ENCODE measurements around the gene PRKCB. TPM values are rescaled to one million over a fixed set of nuclear protein-coding genes. Genes with fewer than 3 reads are reported as not detected.

The PRKCB gene
- polyA plus RNA-seq, 1 donor (not counting 4 experiments of a cell fraction or from before 2014, with no cell fraction given): 0.18 TPM

- H3K27me3 ChIP-seq (ENCODE audit: control insufficient read depth, extremely low read depth, insufficient read depth, low read length): no peaks in the 10 kb centered on the region
- no peak for DNase-seq (ENCODE audit: low read depth, low spot score)
- FAIRE-seq: no peak
- no peaks in the 10 kb centered on the region for H3K79me2 ChIP-seq (ENCODE audit: control insufficient read depth, insufficient read depth, low read length)
- no peak overlapping the region for H3K27ac ChIP-seq (ENCODE audit: control insufficient read depth, insufficient read depth, low read length)
- no peak overlapping the region for H3K9ac ChIP-seq (ENCODE audit: control insufficient read depth, extremely low read depth, insufficient read depth, low read length)
- H3K36me3 ChIP-seq (ENCODE audit: control insufficient read depth in 2 of 2, extremely low read depth in 1 of 2, insufficient read depth in 2 of 2, low read length in 2 of 2): no peaks in the 10 kb centered on the region
- no peaks in the 10 kb centered on the region for H3K4me1 ChIP-seq (ENCODE audit: control insufficient read depth, extremely low read depth, insufficient read depth, low read length)
- H4K20me1 ChIP-seq (ENCODE audit: control insufficient read depth, extremely low read depth, insufficient read depth, low read length): no peaks in the 10 kb centered on the region
- no peak for TF ChIP-seq CTCF (optimal IDR thresholded peaks at IDR 0.05 in 1 of 3, IDR thresholded peaks at IDR 0.05 in 1 of 3, conservative IDR thresholded peaks at IDR 0.05 in 1 of 3; ENCODE audit: extremely low read depth in 1 of 3, insufficient read depth in 2 of 3, low read length in 3 of 3)
- no peak for TF ChIP-seq EZH2 (IDR thresholded peaks at IDR 0.05; ENCODE audit: low read length)
- dilution Hi-C loops (cut with MboI; ENCODE audit: extremely low pct_ligation_motif_present, low sequenced_read_pairs): no loop called here
- no peak overlapping the region for H3K4me3 ChIP-seq (ENCODE audit: control insufficient read depth in 2 of 3, extremely low read depth in 1 of 3, insufficient read depth in 2 of 3, low read depth in 1 of 3, low read length in 3 of 3)
- no peaks in the 10 kb centered on the region for H3K9me1 ChIP-seq (ENCODE audit: control insufficient read depth, extremely low read depth, insufficient read depth, low read length)
- no peaks in the 10 kb centered on the region for H3K9me3 ChIP-seq (ENCODE audit: control insufficient read depth, low read depth, low read length)
- no peak overlapping the region for H3K4me2 ChIP-seq (ENCODE audit: control insufficient read depth, extremely low read depth, insufficient read depth, low read depth, low read length)
- no peak overlapping the region for H2AFZ ChIP-seq (ENCODE audit: control insufficient read depth, low read length)
Measured at GRCh38 chr16:24132797-24133155, 297.0 kb downstream of the PRKCB start.

- H3K4me3 ChIP-seq (ENCODE audit: control insufficient read depth in 2 of 3, extremely low read depth in 1 of 3, insufficient read depth in 2 of 3, low read depth in 1 of 3, low read length in 3 of 3): no peak overlapping the region
- H3K27ac ChIP-seq (ENCODE audit: control insufficient read depth, insufficient read depth, low read length): no peak overlapping the region
- no peaks in the 10 kb centered on the region for H3K36me3 ChIP-seq (ENCODE audit: control insufficient read depth in 2 of 2, extremely low read depth in 1 of 2, insufficient read depth in 2 of 2, low read length in 2 of 2)
- no peak overlapping the region for H3K4me2 ChIP-seq (ENCODE audit: control insufficient read depth, extremely low read depth, insufficient read depth, low read depth, low read length)
- no peaks in the 10 kb centered on the region for H3K4me1 ChIP-seq (ENCODE audit: control insufficient read depth, extremely low read depth, insufficient read depth, low read length)
- H3K79me2 ChIP-seq (ENCODE audit: control insufficient read depth, insufficient read depth, low read length): no peaks in the 10 kb centered on the region
- no peak for FAIRE-seq
- DNase-seq (ENCODE audit: low read depth, low spot score): no peak
- H3K9me3 ChIP-seq (ENCODE audit: control insufficient read depth, low read depth, low read length): no peaks in the 10 kb centered on the region
- no peak overlapping the region for H2AFZ ChIP-seq (ENCODE audit: control insufficient read depth, low read length)
- H3K9me1 ChIP-seq (ENCODE audit: control insufficient read depth, extremely low read depth, insufficient read depth, low read length): no peaks in the 10 kb centered on the region
- no peak overlapping the region for H3K9ac ChIP-seq (ENCODE audit: control insufficient read depth, extremely low read depth, insufficient read depth, low read length)
- no peak for TF ChIP-seq EZH2 (IDR thresholded peaks at IDR 0.05; ENCODE audit: low read length)
- TF ChIP-seq CTCF (optimal IDR thresholded peaks at IDR 0.05 in 1 of 3, IDR thresholded peaks at IDR 0.05 in 1 of 3, conservative IDR thresholded peaks at IDR 0.05 in 1 of 3; ENCODE audit: extremely low read depth in 1 of 3, insufficient read depth in 2 of 3, low read length in 3 of 3): no peak
- dilution Hi-C loops (cut with MboI; ENCODE audit: extremely low pct_ligation_motif_present, low sequenced_read_pairs): no loop called here
- no peaks in the 10 kb centered on the region for H3K27me3 ChIP-seq (ENCODE audit: control insufficient read depth, extremely low read depth, insufficient read depth, low read length)
- no peaks in the 10 kb centered on the region for H4K20me1 ChIP-seq (ENCODE audit: control insufficient read depth, extremely low read depth, insufficient read depth, low read length)
Measured at GRCh38 chr16:24135624-24136565, 300.1 kb downstream of the PRKCB start.

Measured in keratinocyte (primary cell).